GM21528 (cell line): Measurements from ENCODE around the gene ANKRD13D.

Experiments
- ATAC-seq: cut with Tn5 transposase; IDR thresholded peaks from one replicate; pipeline ENCODE4 v1.9.1; 2021; ENCODE audit warnings: mild to moderate bottlenecking, moderate library complexity; ENCODE audit not compliant: unreplicated experiment, low FRiP score

ANKRD13D gene

GRCh38 chr11:67284811-67285540 is 4.1 kb upstream of the ANKRD13D start:
- ATAC-seq = no peak

DNA sequence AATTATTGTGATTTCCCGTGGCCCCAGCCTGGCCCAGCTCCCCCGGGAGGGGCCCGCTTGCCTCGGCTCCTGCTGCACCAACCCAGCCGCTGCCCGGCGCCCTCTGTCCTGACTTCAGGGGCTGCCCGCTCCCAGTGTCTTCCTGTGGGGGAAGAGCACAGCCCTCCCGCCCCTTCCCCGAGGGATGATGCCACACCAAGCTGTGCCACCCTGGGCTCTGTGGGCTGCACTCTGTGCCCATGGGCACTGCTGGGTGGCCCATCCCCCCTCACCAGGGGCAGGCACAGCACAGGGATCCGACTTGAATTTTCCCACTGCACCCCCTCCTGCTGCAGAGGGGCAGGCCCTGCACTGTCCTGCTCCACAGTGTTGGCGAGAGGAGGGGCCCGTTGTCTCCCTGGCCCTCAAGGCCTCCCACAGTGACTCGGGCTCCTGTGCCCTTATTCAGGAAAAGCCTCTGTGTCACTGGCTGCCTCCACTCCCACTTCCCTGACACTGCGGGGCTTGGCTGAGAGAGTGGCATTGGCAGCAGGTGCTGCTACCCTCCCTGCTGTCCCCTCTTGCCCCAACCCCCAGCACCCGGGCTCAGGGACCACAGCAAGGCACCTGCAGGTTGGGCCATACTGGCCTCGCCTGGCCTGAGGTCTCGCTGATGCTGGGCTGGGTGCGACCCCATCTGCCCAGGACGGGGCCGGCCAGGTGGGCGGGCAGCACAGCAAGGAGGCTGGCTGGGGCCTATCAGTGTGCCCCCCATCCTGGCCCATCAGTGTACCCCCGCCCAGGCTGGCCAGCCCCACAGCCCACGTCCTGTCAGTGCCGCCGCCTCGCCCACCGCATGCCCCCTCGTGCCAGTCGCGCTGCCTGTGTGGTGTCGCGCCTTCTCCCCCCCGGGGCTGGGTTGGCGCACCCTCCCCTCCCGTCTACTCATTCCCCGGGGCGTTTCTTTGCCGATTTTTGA is 3.3 kb upstream of the ANKRD13D start:
- ATAC-seq = no peak

DNA sequence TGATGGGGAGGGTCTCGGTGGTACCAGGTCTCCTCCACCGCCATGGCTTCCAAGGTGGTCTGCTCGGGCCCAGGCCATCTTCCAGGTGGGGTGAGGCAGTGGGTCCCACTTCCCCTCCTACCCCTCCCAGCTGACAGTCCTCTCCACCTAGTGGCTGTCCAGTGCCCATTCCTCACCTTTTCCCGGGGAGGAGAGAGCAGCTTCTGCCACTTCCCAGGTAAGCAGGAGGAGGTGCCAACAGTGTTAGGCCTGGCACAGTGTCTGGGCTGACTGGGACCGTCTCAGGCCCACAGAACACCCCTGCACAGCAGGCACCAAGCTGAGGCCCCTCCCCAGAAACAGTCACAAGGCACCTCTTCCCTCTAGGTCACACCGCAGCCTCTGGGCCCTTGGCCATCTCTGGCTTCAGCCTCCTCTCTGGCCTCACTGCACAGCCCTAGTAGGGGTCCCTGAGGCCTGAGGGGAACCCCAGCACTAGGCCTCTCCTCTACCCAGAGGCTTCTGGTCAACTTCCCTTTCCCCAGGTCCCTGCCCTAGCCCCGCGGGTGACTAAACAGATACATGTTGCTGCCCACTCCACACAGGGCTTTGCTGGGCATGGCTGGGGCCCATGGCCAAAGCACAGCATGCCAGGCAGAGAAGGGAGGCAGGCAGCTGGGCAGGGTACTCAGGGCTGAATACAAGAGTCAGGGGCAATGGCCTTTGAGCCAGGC is 2.3 kb upstream of the ANKRD13D start:
- no peak for ATAC-seq

GRCh38 chr11:67287355-67288197 is 1.5 kb upstream of the ANKRD13D start:
- no peak for ATAC-seq

DNA sequence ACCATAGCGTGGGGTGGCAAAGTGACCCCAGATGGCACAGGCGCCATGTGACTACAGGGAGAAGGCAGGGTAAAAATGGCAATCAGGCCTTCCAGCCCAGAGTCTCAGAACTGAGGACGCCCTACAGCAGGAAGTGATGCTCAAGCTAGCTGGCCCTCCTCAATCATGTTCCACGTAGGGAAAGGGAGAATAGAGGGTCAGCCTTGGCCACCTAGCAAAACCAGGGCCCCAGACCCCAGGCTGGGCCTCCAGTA is 978 bp upstream of the ANKRD13D start:
- no peak for ATAC-seq

GRCh38 chr11:67288452-67289225 is 464 bp upstream of the ANKRD13D start:
- ATAC-seq = peak; percentile 57

DNA sequence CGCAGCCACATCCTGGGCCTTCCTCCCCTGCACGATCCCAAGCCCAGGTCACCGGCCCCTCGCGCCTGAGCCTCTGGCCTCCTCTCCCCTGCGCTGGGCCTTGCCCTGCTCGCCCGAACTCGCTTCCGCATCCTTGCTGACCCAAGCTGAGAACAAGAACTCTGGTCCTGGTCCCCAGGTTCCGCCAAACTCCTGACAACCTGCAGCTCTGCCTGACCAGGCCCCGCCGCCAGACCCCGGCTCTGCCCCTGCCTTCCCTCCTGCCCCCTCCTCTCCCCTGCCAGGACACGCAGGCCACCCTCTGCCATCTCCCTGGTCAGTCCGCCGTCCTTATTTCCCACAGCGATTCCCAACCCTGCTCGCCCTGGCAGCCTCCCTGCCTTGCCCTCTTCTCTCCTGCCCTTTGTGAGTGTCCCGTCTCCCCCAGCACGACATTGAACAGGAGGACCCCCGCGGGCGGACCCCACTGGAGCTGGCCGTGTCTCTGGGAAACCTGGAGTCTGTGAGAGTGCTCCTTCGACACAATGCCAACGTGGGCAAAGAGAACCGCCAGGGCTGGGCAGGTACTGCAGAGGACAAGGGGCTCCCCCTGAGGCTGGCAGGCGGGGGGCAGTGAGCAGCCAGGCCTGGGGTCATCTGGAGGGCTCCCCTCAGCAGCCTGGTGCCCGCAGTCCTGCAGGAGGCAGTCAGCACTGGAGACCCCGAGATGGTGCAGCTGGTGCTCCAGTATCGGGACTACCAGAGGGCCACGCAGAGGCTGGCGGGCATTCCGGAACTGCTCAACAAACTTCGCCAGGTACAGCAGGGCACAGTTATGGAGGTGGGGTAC is 762 bp downstream of the ANKRD13D start:
- ATAC-seq = no peak

DNA sequence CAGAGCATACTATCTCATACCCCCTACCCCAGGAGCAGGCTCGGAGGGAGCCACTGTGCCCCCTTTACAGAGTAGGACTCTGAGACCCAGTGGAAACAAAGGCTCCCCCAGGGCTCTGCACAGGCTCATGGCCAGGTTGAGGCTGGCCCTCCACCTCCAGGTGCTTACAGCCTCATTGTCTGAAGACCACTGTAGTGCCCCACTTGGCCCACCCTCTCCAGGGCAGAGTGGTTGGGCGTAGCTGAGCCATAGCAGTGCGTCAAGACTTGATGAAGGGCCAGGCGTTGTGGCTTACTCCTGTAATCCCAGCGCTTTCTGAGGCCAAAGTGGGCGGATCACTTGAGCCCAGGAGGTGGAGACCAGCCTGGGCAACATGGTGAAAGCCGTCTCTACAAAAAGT is 1.7 kb downstream of the ANKRD13D start:
- ATAC-seq = no peak

DNA sequence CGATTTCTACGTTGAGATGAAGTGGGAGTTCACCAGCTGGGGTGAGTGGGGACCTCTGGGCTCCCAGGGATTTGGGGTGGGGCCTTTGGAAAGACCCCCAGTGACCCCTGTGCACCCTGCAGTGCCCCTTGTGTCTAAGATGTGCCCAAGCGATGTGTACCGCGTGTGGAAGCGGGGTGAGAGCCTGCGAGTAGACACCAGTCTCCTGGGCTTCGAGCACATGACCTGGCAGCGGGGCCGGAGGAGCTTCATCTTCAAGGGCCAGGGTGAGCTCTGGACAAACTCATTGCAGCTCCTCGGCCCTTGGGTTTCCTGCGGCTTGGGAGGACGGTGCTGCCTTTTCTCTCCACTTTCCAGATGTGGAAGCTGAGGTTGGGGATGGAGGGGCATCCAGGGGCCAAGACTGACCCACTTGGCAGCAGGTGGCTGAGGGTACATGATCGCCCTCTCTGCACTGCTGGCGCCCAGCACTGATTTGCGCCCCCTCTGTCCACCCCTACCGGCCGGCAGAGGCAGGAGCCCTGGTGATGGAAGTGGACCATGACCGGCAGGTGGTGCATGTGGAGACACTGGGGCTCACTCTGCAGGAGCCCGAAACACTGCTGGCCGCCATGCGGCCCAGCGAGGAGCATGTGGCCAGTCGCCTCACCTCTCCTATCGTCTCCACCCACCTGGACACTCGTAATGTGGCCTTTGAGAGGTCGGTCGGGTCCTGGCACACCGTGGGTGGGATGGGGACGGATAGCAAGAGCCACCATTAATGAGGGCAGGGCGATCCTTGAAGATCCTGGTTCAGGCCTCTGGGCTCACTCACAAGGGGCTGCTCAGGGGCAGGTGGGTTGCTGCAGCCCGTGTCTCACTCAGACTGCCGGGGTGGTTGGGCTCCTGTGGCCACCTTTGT is 2.6 kb downstream of the ANKRD13D start:
- no peak for ATAC-seq

DNA sequence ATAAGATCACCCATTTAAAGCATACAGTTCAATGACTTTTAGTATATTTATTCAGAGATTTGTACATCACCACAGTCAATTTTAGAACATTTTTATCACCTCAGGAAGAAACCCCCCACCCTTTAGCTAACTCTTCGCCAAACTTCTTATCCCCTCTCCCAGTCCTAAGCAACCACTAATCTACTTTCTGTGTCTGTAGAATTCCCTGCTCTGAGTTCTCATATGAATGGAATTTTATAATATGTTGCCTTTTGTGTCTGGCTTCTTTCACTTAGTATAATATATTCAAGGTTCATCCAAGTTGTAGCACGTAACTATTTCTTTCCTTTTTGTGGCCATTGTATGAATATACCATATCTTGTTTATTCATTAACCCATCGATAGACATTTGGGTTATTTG is 3.6 kb downstream of the ANKRD13D start:
- ATAC-seq = no peak

GRCh38 chr11:67293090-67293489 is 4.0 kb downstream of the ANKRD13D start:
- ATAC-seq = no peak

DNA sequence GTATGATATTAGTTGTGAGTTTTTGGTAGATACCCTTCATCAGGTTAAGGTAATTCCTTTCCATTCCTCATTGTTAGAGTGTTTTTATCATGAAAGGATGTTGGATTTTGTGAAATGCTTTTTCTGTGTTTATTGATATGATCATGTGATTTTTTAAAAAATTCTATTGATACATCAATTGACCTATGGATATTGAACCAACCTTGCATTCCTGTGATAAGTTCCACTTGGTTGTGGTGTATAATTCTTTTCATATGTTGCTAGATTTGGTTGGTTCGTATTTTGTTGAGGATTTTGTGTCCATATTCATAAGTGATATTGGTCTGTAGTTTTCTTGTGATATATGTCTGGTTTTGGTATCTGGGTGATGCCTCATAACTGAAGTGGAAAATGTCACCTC is 6.7 kb downstream of the ANKRD13D start:
- no peak for ATAC-seq

DNA sequence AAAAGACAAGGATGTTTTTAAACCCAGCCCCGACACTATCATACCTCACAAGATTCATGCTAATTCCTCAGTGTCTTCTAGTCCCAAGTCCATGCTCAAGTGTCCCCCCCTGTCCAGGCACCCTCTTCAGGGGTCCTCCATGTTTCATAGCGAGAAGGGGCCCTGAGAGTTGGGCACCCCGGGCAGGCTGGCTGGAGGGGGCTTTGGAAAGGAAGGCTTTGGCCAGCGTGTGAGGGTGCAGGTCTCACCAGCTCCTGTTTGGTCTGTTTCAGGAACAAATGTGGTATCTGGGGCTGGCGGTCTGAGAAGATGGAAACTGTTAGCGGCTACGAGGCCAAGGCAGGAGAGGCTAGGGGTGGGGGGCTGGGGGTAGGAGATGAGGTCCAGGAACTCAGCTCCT is 9.7 kb downstream of the ANKRD13D start:
- no peak for ATAC-seq

- ATAC-seq = no peak
These were observed 10.5 kb downstream of the ANKRD13D start for GRCh38 chr11:67299471-67300191.

DNA sequence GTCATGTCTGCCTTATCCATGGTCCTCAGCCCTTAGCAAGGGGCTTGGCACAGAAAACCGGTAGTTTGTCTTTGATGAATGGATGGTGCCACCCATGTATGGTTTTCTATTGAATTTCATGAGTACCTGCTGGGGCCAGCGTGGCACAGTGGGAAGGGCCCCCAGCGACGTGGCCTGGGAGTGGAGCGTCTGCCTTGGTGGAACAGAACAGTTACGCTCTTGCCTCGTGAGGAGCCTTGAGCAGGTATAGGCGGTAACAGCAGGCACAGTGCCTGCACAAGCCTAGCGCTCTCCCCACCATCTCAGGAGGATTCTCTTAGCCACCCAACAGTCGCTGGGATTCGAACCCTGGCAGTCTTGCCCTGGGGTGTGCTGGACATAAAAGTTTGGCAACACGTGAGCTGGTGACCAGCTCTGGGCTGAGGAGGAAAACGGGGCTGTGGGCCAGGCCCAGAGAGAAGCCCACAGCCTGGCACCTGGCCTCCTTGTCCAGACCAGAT is 11.2 kb downstream of the ANKRD13D start:
- ATAC-seq = no peak

DNA sequence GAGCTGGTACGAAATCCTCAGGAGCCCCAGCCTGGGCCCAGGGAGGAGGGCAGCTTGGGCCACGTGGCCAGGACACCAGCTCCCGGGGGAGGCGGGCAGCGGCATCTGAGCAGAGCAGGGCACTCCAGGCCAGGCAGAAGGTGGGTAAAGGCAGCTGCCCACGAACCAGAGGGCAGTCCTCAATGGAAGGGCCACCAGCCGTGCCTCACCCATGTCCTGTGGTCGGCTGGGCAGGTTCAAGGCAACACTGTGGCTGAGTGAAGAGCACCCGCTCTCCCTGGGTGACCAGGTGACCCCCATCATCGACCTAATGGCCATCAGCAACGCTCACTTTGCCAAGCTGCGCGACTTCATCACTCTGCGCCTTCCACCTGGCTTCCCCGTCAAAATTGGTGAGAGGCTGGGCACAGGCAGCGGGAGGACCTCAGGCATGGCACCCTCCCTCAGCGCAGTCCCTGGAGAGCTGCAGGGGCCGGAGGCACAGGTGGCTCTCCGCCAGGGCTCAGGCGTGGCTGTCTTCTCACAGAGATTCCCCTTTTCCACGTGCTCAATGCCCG is 11.7 kb downstream of the ANKRD13D start:
- ATAC-seq = no peak
